GM19238 (cell line): ENCODE measurements around the gene LSMEM2.
"Not testable (repeated sequence)": the region's sequence is repeated elsewhere in the genome, so short reads cannot be mapped to it uniquely, and the experiment has no call there.

ENCODE experiments used
- DNase-seq: peaks from one replicate; pipeline ENCODE4 v3.0.0; 2011; ENCODE audit warnings: low spot score; ENCODE audit not compliant: insufficient read length

The LSMEM2 gene

GRCh38 chr3:50278123-50278879 lies 586 bp upstream of the LSMEM2 start:
- DNase-seq, result no peak

DNA sequence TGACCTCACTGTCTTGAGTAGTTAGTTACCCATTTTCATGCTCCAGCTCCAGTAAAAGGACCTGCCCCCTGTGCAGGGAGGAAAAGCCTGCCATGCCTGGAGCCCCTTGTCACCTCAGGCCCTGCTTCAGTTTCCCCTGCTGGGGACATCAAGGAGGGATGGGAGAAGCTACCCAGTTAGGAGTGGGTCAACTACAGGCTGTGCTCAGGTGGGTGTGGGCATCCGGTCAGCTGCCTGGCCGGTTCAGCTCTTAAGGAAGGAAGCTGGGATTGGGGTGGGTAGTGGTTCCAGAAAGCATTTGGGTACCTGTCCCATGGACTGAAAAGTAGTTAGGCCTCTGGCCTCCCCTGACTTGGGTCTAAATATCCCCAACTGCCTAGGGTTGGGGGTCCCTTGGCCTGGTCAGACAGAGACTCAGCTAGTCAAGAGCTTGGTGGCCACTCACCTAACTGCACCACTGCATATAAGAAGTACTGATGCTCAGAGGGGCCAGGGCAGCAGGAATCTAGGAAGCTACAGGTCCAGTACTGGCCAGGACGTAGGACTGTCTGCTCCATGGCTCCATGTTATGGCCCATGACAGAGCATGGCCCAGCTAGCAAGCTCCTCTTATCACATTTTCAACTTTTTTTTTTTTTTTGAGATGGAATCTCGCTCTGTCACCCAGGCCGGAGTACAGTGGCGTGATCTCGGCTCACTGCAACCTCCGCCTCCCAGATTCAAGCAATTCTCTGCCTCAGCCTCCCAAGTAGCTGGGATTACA lies 549 bp downstream of the LSMEM2 start:
- no peak for DNase-seq

GRCh38 chr3:50284121-50284520 lies 5.2 kb downstream of the LSMEM2 start:
- DNase-seq, result not testable (repeated sequence)

GRCh38 chr3:50286322-50287227 lies 7.7 kb downstream of the LSMEM2 start:
- no peak for DNase-seq

DNA sequence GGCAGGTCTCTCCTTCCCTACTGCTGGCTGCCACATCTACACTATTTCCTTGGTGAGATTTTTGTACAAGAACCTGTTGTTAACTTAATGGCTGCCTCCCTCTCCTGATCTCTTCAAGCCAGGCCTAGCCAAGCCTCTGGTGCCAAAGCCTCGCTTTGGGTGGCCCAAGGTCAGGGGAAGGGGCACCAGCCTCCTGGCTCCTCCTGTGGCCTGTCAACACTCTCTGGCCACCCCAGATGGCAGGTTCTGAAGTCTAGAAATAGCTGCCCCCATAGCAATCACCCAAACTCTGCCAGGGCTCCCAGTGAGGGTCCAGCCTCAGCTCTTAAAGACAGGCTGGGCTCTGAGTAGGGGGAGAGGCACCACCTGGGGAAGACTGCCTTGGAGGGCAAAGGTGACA lies 8.4 kb downstream of the LSMEM2 start:
- no peak for DNase-seq

DNA sequence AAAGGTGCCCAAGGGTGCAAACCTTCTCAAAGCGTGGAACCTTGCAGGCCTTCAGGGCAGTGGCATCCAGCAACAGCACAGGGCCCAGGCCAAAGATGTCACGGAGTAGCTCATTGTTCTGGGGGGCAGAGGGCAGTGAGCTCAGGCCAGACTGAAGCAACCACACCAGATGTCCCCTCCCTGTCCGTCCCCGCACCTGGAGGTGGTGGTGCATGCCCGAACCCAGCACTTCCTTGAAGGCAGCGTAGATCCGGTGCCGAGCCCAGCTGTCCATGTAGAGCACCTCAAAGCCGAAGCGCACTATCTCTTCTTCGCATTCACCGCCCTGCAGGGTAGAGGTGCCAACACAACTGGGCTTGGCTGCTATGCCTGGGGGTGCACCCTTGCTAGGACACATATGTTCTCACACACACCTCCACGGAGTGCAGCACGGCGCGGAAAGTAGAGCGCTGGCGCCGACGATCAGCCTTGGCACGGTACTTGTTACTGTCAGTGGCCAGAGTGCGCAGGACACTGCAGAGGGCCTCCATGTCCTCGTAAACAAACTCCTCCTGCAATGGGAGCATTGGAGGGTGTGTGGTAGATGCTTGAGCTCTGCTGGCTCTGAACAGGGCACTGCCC lies 9.6 kb downstream of the LSMEM2 start:
- DNase-seq, result no peak

DNA sequence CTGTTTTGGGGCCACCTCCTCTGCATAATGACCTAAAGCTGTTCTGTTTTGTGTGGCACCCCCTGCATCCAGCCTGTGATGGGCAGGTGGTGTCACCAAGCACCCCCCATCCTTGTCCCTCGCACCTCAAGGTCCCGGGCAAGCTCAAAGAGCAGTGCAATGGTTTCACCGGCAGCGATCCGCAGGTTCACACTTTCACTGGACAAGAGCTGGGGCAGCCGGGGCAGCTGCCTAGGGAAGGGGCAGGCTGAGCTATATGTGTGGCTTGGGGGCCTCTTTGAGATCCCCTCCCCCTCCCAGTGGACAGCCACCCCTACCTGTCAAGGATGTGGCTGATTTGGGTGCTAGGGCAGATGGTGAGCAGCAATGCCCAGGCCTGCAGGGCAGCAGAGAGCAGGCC lies 10.2 kb downstream of the LSMEM2 start:
- DNase-seq, result no peak

- no peak for DNase-seq
These were observed 11.3 kb downstream of the LSMEM2 start for GRCh38 chr3:50290161-50290641.

DNA sequence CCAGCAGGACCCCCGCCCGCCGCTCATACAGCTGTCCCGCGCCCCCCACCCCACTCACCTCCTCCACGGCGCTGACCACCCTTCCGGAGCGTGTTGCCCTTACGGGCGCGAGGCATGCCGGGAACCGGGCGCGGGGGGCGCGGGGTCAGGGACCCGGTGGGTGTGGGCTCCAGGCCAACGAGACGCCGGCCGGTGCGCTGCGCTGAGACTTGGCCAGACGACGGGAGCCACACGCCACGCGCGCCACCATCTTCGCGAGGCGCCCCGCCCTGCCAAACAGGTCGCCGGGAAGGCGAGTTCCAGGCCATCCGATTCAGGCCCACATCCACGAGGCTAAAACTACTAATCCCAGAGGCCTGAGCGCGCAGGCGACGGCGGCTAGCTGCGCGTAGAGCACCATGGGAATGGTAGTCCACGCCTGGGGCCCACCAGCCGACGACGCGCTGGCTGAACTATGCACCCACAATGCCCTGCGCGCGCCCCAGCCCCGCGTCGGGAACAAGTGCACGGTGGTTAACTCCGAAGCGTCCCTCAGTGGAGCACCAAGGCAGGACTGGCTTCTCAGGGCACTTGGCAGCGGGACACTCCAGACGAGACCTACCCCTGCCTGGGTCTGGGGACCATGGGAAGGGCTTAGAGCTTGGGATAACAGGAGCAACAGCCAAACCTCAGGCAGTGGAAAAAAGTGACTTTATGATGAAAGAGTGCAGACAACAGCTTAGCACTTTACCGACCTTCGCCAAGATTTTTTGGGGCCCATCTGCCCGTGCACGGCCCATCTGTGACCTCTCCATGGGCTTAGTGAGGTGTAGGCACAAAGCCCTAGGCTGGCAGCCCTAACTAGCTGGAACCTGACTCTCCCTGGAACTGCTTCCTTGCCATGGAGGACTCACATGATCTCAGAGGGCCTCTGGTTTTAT lies 13.5 kb downstream of the LSMEM2 start, which contains the start of gene IFRD2:
Gene IFRD2, minus strand, starts transcription at position 271 of the 920 bp plus-strand sequence. Its CDS starts 155 bp downstream, at position 116.
- peak; percentile 95 for DNase-seq

GRCh38 chr3:50293079-50293801 lies 14.4 kb downstream of the LSMEM2 start:
- no peak for DNase-seq

GRCh38 chr3:50294089-50294488 lies 15.2 kb downstream of the LSMEM2 start:
- no peak for DNase-seq

GRCh38 chr3:50294492-50295403 lies 15.9 kb downstream of the LSMEM2 start:
- DNase-seq, result no peak

GRCh38 chr3:50295553-50296431 lies 16.9 kb downstream of the LSMEM2 start:
- DNase-seq, result no peak

DNA sequence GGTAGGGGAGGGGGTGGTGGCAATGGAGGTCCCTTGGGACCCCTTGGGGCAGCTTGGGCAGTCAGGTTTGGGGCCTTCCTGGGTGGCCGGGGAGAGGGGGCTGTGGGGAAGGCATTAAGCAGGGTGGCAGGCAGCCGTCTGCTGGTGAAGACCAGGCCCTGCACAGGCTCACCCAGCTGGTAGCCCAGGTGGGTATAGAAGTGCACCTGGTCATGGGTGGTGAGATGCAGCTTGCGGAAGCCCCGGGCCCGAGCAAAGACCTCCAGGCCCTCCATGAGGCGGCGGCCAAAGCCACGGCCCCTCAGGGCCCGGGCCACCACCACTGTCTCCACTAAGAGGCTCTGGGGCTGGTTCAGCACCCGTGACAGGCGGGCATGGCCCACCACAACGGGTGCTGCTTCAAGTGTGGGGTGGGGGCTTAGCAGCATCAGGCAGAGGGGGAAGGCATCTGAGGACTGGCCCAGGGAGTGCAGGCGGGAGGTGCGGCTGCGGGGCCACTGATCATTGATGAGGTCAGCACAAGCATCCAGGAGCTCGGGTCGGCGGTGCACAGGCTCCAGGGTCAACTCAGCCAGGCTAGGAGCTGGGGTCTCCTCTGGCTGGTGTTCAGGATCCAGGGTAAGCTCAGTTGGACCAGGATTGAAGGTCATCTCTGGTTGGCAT lies 18.0 kb downstream of the LSMEM2 start:
- no peak for DNase-seq

DNA sequence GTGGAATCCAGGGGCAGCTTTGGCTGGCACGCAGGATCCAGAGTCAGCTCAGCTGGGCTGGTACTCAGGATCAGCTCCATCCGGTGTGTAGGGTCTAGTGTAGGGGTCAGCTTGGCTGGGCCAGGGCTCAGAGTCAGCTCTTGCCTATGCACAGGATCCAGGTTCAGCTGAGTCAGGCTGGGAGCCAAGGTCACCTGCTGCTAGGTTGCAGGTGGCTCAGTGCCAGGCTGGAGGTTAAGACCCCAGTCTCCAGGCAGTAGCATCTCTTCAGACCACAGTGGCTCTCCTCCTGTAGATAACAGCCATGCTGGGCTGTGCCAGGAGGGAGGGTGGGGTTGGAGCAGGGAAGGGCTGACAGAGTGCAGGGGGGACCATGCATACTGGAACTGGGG lies 18.5 kb downstream of the LSMEM2 start:
- DNase-seq, result no peak

DNA sequence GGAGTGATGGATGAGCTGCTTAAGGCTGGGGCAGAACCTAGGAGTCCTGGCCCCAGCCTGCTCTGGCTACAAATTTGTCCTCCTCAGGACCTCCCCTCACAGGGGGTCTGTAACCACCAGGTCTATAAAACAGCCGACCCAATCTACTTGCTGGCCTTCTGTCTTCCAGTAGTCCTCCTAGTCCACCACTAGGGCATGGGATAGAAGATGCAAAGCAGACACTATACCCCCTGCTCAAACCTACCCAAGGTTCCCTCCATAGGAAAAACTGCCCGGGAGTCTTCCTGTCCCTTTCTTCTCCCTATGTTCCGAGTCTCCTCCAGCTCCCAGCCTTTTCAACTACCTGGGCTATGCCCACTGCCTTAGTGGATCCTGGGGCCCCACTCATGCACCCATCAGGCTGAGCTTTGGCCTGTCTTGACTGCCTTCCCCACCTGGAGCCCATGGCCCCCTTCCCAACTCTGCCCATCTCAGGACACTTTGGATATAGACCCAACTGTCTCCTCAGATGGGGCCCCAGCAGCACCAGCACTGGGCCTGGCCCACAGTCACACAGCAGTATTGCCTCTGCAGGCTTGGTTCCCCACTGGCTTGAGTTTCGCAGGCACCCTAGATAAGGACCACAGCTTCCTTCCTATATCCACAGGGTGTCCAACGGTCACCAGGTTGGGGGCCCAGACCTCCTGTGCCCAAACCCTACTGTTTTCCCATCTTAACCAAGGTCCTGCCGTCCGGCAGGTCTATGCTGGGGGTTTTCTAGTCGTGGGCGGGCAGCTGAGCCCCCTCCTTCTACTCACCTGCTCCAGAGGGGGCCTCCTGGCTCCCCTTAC lies 19.2 kb downstream of the LSMEM2 start:
- no peak for DNase-seq
